ENCODE results near the gene CLDN15. TPM values are rescaled to one million over a fixed set of nuclear protein-coding genes. Genes with fewer than 3 reads are reported as not detected.
A peak's percentile ranks its signal among the peaks of the same experiment; 100 is the strongest.

Gene CLDN15
- total RNA-seq, 1 experiment from 2014 or later = 9.7 TPM

GRCh38 chr7:101206665-101207042, 30.9 kb downstream of the CLDN15 start:
- Histone ChIP-seq H4K8ac (replicated peaks; ENCODE audit: insufficient read length, low read depth, low read length) (no peak overlapping the region), H3K18ac (ENCODE audit: insufficient read length, low read depth, low read length) (no peak overlapping the region), H2BK20ac (ENCODE audit: low read depth, low read length, poor library complexity, severe bottlenecking) (no peak overlapping the region), H2BK12ac (ENCODE audit: insufficient read length, low read depth, low read length) (no peak overlapping the region), H2BK5ac (ENCODE audit: insufficient read length, low read length) (no peak overlapping the region), H3K4me2 (ENCODE audit: insufficient read depth, insufficient read length, low read length) (no peak overlapping the region), H3K56ac (ENCODE audit: insufficient read length, low read depth, low read length) (no peak overlapping the region), H2BK120ac (ENCODE audit: low read depth, low read length, poor library complexity, severe bottlenecking) (no peak overlapping the region), H3K23me2 (ENCODE audit: insufficient read length, low read depth, low read length, poor library complexity, severe bottlenecking) (peaks cover 3% of the 10 kb centered on the region), H3K23ac (ENCODE audit: insufficient read length, low read depth, low read length) (no peak overlapping the region), H2AFZ (ENCODE audit: low read length) (no peak overlapping the region), H2BK15ac (ENCODE audit: low read depth, low read length) (no peak overlapping the region), H4K20me1 (ENCODE audit: control insufficient read depth, insufficient read depth, insufficient read length) (no peaks in the 10 kb centered on the region), H3K27me3 (ENCODE audit: insufficient read depth, low read length) (no peaks in the 10 kb centered on the region), H3K79me1 (ENCODE audit: insufficient read depth, low read depth, low read length, poor library complexity, severe bottlenecking) (no peaks in the 10 kb centered on the region), H3K14ac (ENCODE audit: insufficient read depth, low read length) (no peak overlapping the region), H3K9me3 (ENCODE audit: control insufficient read depth, low read depth, low read length) (no peaks in the 10 kb centered on the region), H3T11ph (ENCODE audit: low read length) (no peak overlapping the region), H3K4me1 (ENCODE audit: insufficient read depth, low read length) (no peaks in the 10 kb centered on the region), H2AK5ac (ENCODE audit: insufficient read length, low read length) (no peak overlapping the region), H3K4ac (ENCODE audit: low read depth, low read length) (no peak overlapping the region), H3K27ac (ENCODE audit: insufficient read length, low read depth, low read length) (no peak overlapping the region), H4K5ac (ENCODE audit: insufficient read length, low read depth, low read length) (no peak overlapping the region), H3K79me2 (ENCODE audit: insufficient read depth, low read length) (no peaks in the 10 kb centered on the region), H4K91ac (ENCODE audit: insufficient read length, low read depth, low read length) (no peak overlapping the region), H3K9ac (ENCODE audit: extremely low read depth, insufficient read length, low read length) (no peak overlapping the region)
- H3K27me3 Mint-ChIP-seq (ENCODE audit: low read depth) = peaks cover 7% of the 10 kb centered on the region
- no peak overlapping the region for H3K4me3 Mint-ChIP-seq
- WGBS (ENCODE audit: extremely low coverage, insufficient read length, low lambda C conversion rate) = no CpG with 5 or more reads among the region's 19 CpGs
- peak overlapping the region in 1 of 3 experiments; percentile 49; a peak in 1 of 7 replicates for H3K27ac Mint-ChIP-seq
- no peak for TF ChIP-seq CTCF (conservative IDR thresholded peaks at IDR 0.05)
- H3K4me1 Mint-ChIP-seq = no peaks in the 10 kb centered on the region
- no peak for DNase-seq
- H3K9me3 Mint-ChIP-seq = no peaks in the 10 kb centered on the region
- peaks cover 7 to 40% (median 19%) of the 10 kb centered on the region in 3 experiments; a peak in 6 of 7 replicates for H3K36me3 Mint-ChIP-seq (ENCODE audit: insufficient read depth in 1 of 3, low read depth in 3 of 3)

Measured in H9 (cell line).